T47D (cell line): ENCODE data around the gene FGGY.
"Not testable (repeated sequence)": the region's sequence is repeated elsewhere in the genome, so short reads cannot be mapped to it uniquely, and the experiment has no call there.

ENCODE experiments used
- DNase-seq, 2 experiments: peaks; one replicate each; pipeline versions ENCODE4 v3.0.0 to v3.0.0-alpha.2; 2011 to 2012; ENCODE audit warnings: low read depth in 1 of 2, low spot score in 1 of 2
- JUND ChIP-seq: IDR thresholded peaks from 2 replicates; pipeline ENCODE4 v1.6.1; 2012; ENCODE audit warnings: low read depth
- in situ Hi-C: cut with HindIII; loops from 2 replicates; pipeline ENCODE4 v1.10.0; 2016; ENCODE audit warnings: low sequenced_read_pairs, low pct_unique_long_range_greater_than_20kb

Gene FGGY

GRCh38 chr1:59709333-59709732 is 412.4 kb downstream of the FGGY start:
- DNase-seq, result no peak
- in situ Hi-C loops, result no loop called here
- no peak for TF ChIP-seq JUND

GRCh38 chr1:59710920-59711319 is 414.0 kb downstream of the FGGY start:
- DNase-seq, in situ Hi-C loops: not testable (repeated sequence)

GRCh38 chr1:59714219-59714618 is 417.3 kb downstream of the FGGY start:
- DNase-seq, result no peak
- TF ChIP-seq JUND, result no peak
- in situ Hi-C loops, result no loop called here

GRCh38 chr1:59714966-59715365 is 418.1 kb downstream of the FGGY start:
- DNase-seq, result no peak
- in situ Hi-C loops, result no loop called here
- TF ChIP-seq JUND, result no peak

- TF ChIP-seq JUND, result no peak
- in situ Hi-C loops, result no loop called here
- no peak for DNase-seq
These were observed 419.9 kb downstream of the FGGY start for GRCh38 chr1:59716832-59717231.

GRCh38 chr1:59718064-59718988 is 421.4 kb downstream of the FGGY start:
- in situ Hi-C loops, result no loop called here
- DNase-seq, result peak in 1 of 2 experiments; percentile 18

GRCh38 chr1:59718989-59719360 is 422.1 kb downstream of the FGGY start:
- in situ Hi-C loops, result no loop called here
- no peak for DNase-seq
- no peak for TF ChIP-seq JUND

More at GRCh38 chr1:59718064-59718988, 421.4 kb downstream of the FGGY start:
- TF ChIP-seq JUND, result no peak

GRCh38 chr1:59720326-59721115 is 423.6 kb downstream of the FGGY start:
- TF ChIP-seq JUND, result no peak
- peak in 1 of 2 experiments; percentile 25 for DNase-seq
- in situ Hi-C loops, result no loop called here

- DNase-seq, result no peak
- no peak for TF ChIP-seq JUND
- in situ Hi-C loops, result no loop called here
These were observed 433.4 kb downstream of the FGGY start for GRCh38 chr1:59730302-59730701.

- TF ChIP-seq JUND, result no peak
- peak in 1 of 2 experiments; percentile 27 for DNase-seq
- in situ Hi-C loops, result no loop called here
These were observed 434.0 kb downstream of the FGGY start for GRCh38 chr1:59730759-59731478.

GRCh38 chr1:59731591-59731990 is 434.7 kb downstream of the FGGY start:
- no peak for TF ChIP-seq JUND
- no peak for DNase-seq
- in situ Hi-C loops, result no loop called here

GRCh38 chr1:59732214-59732955 is 435.5 kb downstream of the FGGY start:
- DNase-seq, result no peak
- no peak for TF ChIP-seq JUND
- in situ Hi-C loops, result no loop called here
